GM21447 (cell line): ENCODE measurements around the gene BCAS3.

Experiments used
- ATAC-seq: cut with Tn5 transposase; IDR thresholded peaks from one replicate; pipeline ENCODE4 v1.9.1; 2021; ENCODE audit not compliant: unreplicated experiment

Gene BCAS3

DNA sequence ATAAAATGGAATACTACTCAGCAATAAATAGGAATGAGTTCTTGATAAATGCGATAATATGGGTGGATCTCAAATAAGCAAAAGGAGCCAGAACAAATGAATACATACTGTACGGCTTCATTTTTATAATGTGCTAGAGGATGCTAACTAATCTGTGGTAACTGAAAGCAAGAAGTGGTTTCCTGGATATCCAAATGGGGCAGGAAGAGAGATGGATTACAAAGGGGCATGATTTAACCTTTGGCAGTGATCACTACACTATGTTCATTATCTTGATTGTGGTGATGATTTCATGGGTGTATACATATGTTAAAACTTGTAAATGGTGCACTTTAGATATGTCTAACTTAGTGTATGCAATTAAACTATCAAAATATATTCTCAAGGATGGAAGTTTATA, 499.7 kb downstream of the BCAS3 start:
- no peak for ATAC-seq

DNA sequence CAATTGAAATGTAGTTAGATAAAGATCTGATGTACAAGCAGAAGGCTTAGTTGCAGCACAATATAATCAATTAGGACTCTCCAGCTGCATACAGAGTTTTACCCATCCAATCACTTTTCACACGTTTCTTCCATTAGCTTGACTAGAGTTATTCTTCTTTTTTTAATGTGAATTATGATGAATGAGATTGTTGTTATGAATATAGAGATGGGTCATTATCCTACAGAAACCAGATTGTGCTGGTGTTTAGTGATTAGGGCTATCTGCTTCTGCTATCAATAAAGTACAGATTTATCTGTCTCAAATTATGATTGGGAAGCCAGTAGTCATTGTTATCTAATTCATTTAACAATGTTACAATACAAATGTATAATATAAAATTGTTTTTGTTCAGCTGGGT, 500.6 kb downstream of the BCAS3 start:
- ATAC-seq = no peak

DNA sequence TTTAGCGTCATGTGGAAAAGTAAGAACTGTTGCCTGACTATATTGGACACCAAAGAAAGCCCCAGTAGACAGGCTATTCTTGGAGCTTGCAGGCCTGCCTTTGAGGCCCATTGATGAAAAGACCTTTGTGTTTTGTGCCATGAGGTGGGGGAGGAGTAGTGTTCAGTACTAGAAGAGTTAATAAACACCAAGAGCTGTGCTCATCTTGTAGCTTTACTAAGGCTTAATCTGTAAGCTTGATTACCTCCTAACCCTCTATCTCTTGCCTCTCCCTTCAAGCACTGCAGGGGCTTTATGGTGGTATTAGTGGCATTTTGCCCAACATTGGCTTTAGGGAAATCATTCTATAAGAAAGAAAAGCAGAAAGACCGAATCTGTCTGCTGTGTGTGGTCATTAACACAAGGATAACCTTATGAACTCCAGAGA, 501.7 kb downstream of the BCAS3 start:
- ATAC-seq = no peak

DNA sequence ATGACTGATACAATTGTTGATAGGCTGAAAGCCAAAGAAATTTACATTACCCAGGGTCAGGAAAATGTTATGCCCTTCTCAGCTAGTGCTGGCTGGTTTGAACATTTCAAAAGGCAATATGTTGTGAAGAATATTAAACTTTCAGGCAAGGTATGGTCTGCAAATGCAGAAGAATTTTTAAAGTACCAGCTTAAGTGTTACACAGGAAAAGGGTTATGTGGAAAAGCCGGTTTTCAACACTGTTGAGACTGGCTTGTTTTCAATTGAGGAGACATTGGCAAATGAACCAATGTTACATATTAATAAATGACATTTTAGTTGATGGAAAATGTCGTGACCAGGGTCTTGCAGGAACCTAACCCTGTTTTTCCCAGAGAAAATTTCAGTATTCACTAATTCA, 506.1 kb downstream of the BCAS3 start:
- no peak for ATAC-seq

- no peak for ATAC-seq
Measured at GRCh38 chr17:61185385-61185784, 507.7 kb downstream of the BCAS3 start.

DNA sequence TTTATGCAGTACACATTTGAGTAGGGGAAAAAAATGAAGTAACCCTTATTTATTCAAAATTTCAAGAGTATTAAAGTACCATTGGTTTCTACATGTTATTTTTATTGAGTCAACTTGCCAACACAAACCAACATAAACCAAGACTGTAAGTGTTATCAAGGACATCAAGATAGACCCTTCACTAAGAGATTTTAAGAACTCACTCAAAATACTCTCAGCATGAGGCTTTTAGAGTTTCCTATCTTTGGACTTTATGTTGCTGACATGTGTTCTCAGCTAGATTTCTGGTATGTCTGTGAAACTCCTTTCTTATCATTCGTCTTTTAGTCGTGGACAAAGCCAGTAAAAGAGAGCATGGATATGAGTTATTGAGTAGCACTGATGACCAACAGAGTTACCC, 509.4 kb downstream of the BCAS3 start:
- ATAC-seq = no peak

DNA sequence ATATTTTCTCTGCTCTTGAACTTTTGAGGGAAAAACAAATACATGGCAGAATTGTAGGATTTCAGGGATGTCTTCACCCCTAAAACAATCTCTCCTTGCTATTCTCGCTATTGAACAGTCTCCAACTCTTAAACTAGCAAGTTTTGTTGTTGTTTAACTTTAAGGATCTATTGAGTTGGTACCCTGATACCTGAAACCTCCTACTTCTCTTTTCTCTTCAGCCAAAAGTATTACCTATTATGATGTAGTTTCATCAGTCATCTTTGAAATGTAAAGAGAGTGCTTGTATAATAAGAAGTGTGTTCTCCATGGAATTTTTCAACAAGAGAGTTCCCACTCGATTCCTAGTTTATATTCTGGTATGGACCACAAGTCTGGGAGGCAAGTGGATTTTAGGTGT, 510.4 kb downstream of the BCAS3 start:
- ATAC-seq = no peak

- ATAC-seq = no peak
Measured at GRCh38 chr17:61189968-61190367, 512.3 kb downstream of the BCAS3 start.

DNA sequence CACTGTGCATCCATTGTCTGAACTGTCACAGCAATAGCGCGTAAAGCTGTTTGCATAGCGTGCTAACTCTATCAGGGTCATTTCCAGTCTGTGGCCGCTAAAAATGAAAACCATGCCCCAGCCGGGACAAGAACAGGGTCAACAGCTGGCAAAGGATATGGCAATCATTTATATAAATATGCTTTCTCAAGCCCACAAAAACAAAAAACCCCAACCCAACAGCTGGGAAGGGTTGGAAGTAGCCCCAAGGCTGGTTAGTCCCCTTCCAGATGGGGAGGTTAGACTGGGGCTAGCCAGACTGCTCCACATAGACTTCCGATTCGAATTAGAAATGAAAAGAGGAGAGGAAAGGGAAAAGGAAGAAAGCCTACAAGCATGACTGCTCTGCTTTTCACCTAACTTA, 518.7 kb downstream of the BCAS3 start:
- ATAC-seq = no peak

DNA sequence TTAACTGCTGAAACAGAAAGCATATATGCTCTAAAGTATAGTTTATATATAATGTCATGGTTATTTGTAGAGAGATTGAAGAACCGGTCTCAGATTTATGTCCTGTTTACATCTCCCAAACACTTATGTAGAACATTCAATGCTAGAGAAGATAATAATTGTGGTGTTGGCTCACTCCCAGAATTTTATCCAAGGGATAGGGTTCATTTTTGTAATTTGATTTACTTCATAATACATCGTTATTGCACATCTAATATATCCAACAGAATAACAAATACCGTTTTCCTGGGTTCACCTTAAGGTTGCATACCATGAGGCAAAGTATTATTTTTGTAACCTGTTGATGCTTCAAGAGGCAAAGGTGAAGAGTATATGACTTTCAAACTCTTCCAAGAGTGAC, 519.1 kb downstream of the BCAS3 start:
- no peak for ATAC-seq

DNA sequence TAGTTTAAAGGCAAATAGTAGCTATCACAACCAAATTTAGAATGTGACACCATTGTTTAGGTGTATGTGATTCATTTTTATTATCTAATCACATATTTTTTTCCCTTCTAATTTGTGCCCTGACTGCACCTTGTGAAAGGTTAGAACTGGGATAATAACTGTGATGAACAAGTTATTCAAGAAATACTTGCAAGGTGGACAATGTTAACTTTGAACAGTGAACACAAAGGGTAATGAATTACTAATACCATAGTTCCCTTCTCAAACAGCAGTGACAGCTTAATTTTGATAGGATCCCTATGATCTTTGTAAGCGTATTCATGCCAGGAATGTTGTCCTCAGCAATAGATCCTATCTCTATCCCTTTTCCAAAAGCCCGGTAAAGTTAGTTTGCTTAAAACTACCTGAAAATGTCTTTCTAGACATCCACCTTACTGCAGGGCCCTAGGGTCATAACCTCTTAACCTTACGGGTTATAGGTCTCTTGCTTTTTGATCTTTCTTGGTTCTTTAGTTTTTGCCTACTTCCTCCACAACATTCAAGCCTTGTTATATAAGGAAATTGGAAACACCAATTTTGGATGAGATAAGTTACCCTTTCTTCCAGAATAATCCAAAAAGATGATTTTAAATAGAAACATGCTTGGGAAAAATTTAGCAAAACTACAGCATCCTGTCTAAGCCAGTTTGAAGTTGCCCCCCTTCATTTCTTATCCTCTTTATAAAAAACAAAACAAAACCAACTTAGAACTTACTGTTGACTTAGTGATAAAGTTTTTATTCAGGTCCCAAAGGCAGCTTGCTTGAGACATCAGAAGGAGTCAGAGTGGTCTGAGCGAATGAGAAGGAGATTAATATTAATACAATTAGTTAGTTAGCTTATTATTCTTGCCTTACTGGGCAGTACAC, 522.0 kb downstream of the BCAS3 start:
- no peak for ATAC-seq

DNA sequence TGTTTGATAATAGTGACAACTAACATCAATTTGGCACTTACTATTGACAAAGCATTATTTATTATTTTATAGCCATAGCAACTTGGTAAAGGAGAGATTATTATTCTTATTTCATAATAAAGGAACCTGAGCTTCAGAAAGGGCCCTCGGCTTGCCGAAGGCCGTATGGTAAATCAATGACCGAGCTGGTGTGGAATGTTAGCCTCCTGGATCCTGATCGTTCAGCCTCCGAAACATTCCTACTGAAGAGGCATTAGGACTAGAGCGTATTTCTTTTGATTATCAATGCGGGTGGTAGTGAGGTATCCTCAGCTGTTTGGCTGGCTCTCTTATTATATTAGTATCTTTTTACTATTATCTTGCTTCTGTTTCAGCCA, 522.7 kb downstream of the BCAS3 start:
- ATAC-seq = no peak

DNA sequence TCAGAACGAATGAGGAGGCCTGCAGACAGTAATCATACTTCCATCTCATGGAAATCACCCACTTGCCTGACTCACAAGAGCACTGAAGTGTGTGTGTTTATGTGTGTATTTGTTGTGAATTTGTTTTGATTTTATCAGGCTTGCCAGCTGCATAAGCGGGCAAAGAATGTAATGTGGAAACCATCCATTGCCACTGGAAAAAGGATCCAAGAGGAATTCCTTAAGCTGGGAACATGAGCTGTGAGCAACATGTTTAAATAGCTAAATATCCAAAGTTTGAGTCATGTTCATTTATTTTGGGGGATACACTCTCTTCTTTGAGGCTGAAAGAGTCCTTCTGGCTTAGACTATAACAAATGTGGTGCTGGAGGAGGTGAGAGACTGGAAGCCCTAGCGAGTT, 523.6 kb downstream of the BCAS3 start:
- no peak for ATAC-seq

- ATAC-seq = no peak
Measured at GRCh38 chr17:61202564-61202963, 524.9 kb downstream of the BCAS3 start.

DNA sequence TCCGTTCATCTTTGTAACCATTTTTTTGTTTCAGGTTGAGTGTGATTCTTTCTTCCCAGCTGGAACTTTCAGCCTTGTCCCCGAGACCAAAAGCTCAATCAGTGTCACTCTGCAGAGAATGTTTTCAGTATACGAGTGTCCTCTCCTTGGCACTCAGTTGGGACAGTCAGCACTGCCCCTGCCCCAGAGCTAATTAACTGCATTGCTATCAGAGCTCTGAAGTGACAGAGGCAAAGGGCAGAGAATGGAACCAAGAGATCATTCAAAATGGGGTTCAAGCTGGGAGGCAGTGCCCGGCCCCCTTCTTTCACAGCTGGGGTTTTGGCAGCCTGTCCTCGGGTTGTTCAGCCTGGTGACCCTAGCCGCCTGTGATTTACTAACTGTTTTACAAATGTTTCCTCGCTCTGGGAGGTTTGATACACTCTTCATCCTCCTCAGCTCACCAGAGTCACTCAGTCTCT, 526.0 kb downstream of the BCAS3 start:
- ATAC-seq = no peak

DNA sequence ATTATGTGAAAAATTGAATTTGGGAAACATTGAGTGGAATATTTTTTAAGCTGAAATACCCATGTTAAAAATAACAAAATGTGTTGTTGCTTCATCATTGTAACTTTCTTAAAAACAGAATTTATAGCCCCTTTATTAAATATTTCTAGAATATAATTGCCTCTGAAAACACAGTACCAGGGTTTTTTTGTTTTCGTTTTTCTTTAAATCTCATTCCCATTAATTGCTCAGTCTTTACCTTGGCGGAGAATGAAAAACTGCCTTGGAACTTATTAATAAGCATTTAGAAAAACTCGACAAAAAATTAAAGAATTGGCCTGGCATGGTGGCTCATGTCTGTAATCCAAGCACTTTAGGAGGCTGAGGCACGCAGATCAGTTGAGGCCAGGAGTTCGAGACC, 526.8 kb downstream of the BCAS3 start:
- ATAC-seq = no peak

- no peak for ATAC-seq
Measured at GRCh38 chr17:61205401-61205800, 527.8 kb downstream of the BCAS3 start.

- no peak for ATAC-seq
Measured at GRCh38 chr17:61205931-61206330, 528.3 kb downstream of the BCAS3 start.

DNA sequence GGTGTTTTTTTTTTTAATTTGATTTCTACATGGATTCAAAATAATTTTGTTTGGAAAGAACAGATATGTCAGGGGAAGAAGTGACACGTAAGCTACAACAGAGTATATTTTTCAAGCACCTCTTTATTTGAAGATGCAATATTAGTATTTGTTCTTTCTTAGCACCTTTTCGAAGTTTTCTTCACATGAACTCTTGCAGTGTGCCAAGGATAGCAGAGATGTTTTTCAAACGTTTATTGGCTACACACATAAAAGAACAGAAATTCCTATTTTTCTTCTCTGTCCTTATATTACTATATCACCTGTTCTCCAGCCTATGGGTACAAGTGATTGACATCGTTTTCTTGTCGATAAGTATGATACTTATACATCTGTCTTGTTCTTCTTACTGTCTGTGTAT, 529.3 kb downstream of the BCAS3 start:
- ATAC-seq = no peak

GRCh38 chr17:61208301-61209105, 530.9 kb downstream of the BCAS3 start:
- no peak for ATAC-seq

DNA sequence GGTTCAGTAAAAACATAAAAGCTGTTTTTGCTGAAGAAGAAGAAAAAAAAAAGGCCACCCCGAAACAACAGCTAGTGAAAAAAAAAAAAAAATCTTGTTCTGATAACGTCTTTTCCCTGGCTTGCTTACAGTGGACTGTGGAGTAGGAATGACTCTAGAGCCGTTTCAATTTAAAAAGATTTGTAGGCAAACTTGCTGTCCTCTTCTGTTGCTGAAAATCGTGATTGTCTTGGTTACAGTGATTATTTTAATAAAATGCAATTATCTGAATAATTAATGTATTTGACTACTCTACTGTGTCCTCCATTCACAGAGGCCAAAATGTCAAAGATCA, 531.4 kb downstream of the BCAS3 start:
- no peak for ATAC-seq

DNA sequence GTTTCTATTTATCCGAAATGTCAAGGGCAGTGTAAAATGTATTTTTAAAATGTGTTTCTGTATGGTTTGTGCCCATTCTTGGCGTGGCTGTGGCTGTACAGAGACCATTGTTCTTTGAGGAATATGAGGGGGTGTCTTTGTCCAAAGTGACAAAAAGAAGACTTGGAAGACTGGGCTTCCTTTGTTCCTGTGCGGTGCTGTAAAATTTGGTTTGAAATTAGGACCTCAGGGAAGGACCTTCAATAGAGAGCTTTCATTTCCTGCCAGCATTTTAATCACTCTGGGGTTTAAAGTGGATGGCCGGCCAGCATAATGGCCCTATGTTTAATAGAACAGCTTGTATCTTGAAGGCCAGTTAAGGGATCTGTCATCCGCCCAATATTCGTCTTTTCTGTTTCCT, 531.9 kb downstream of the BCAS3 start:
- ATAC-seq = no peak
